Neuronal stem cell (in vitro differentiated cells): ENCODE measurements around the gene BRD1.
"Not testable (repeated sequence)": the region's sequence is repeated elsewhere in the genome, so short reads cannot be mapped to it uniquely, and the experiment has no call there.

Experiments used
- DNase-seq: peaks from one replicate; pipeline ENCODE4 v3.0.0-alpha.2; 2013; ENCODE audit warnings: low spot score
- H2AFZ ChIP-seq: one replicate; pipeline ENCODE4 v1.6.1; 2013; ENCODE audit warnings: mild to moderate bottlenecking, low read length, inconsistent platforms
- H2AK5ac ChIP-seq: 2 replicates; pipeline ENCODE4 v1.6.1; 2013; ENCODE audit warnings: low read depth, mild to moderate bottlenecking, inconsistent platforms, low read length, moderate library complexity, mixed read lengths
- H2BK120ac ChIP-seq: 2 replicates; pipeline ENCODE4 v1.6.1; 2013; ENCODE audit warnings: low read depth, mild to moderate bottlenecking, inconsistent platforms, low read length, moderate library complexity, mixed read lengths
- H2BK12ac ChIP-seq: one replicate; pipeline ENCODE4 v1.6.1; 2013; ENCODE audit warnings: low read length, inconsistent platforms
- H2BK15ac ChIP-seq: 2 replicates; pipeline ENCODE4 v1.6.1; 2013; ENCODE audit warnings: mild to moderate bottlenecking, low read length, inconsistent platforms, mixed read lengths
- H2BK5ac ChIP-seq: one replicate; pipeline ENCODE4 v1.6.1; 2013; ENCODE audit warnings: inconsistent platforms, mild to moderate bottlenecking, low read length, moderate library complexity
- H3K14ac ChIP-seq: one replicate; pipeline ENCODE4 v1.6.1; 2013; ENCODE audit warnings: low read length, inconsistent platforms
- H3K18ac ChIP-seq: 2 replicates; pipeline ENCODE4 v1.6.1; 2013; ENCODE audit warnings: low read length, inconsistent platforms
- H3K23ac ChIP-seq: 2 replicates; pipeline ENCODE4 v1.6.1; 2013; ENCODE audit warnings: low read depth, mild to moderate bottlenecking, mixed read lengths, low read length, inconsistent platforms; ENCODE audit not compliant: poor library complexity
- H3K27ac ChIP-seq: replicated peaks from 3 replicates; pipeline ENCODE4 v1.5.1; 2013; ENCODE audit warnings: low read length, inconsistent platforms
- H3K27me3 ChIP-seq, 3 experiments: 2 replicates each; pipeline ENCODE4 v1.6.1; 2013; ENCODE audit warnings: low read length in 3 of 3, mild to moderate bottlenecking in 2 of 3, inconsistent platforms in 1 of 3, low read depth in 1 of 3, mixed read lengths in 1 of 3, moderate library complexity in 1 of 3; ENCODE audit not compliant: control insufficient read depth in 3 of 3, insufficient read depth in 3 of 3
- H3K36me3 ChIP-seq, 2 donors: replicated peaks in 1 of 2; 2 replicates each; pipeline ENCODE4 v1.6.1; 2013; ENCODE audit warnings: low read length in 2 of 2; ENCODE audit not compliant: control insufficient read depth in 2 of 2, insufficient read depth in 2 of 2
- H3K4ac ChIP-seq: 2 replicates; pipeline ENCODE4 v1.6.1; 2013; ENCODE audit warnings: inconsistent platforms, mild to moderate bottlenecking, low read length, moderate library complexity
- H3K4me1 ChIP-seq, 2 donors: 1 replicate in 1 of 2; 2 replicates in 1 of 2; pipeline ENCODE4 v1.6.1; 2013; ENCODE audit warnings: low read length in 2 of 2, low read depth in 1 of 2; ENCODE audit not compliant: control insufficient read depth in 2 of 2, insufficient read depth in 1 of 2
- H3K4me2 ChIP-seq: one replicate; pipeline ENCODE4 v1.6.1; 2013; ENCODE audit warnings: mild to moderate bottlenecking, low read length, inconsistent platforms; ENCODE audit not compliant: insufficient read depth, poor library complexity, severe bottlenecking
- H3K4me3 ChIP-seq, 2 donors: 2 replicates each; pipeline ENCODE4 v1.5.1; 2013; ENCODE audit warnings: low read length in 2 of 2, mild to moderate bottlenecking in 2 of 2, inconsistent platforms in 1 of 2, moderate library complexity in 1 of 2
- H3K79me1 ChIP-seq: one replicate; pipeline ENCODE4 v1.6.1; 2013; ENCODE audit warnings: low read depth, mild to moderate bottlenecking, inconsistent platforms, low read length, moderate library complexity
- H3K9ac ChIP-seq: one replicate; pipeline ENCODE4 v1.6.1; 2013; ENCODE audit warnings: mild to moderate bottlenecking, low read depth, low read length, inconsistent platforms; ENCODE audit not compliant: poor library complexity
- H3K9me3 ChIP-seq, 2 donors: replicated peaks in 1 of 2; 2 replicates each; pipeline versions ENCODE3 to v1.6.1; 2013; ENCODE audit warnings: low read length in 2 of 2, mild to moderate bottlenecking in 2 of 2, inconsistent platforms in 1 of 2, low read depth in 1 of 2, mixed read lengths in 1 of 2, moderate library complexity in 1 of 2; ENCODE audit not compliant: control insufficient read depth in 2 of 2, insufficient read depth in 1 of 2
- H4K8ac ChIP-seq: one replicate; pipeline ENCODE4 v1.6.1; 2013; ENCODE audit warnings: low read depth, mild to moderate bottlenecking, inconsistent platforms, low read length, moderate library complexity
- H4K91ac ChIP-seq: one replicate; pipeline ENCODE4 v1.6.1; 2013; ENCODE audit warnings: low read length, low read depth, mild to moderate bottlenecking, inconsistent platforms; ENCODE audit not compliant: poor library complexity
- WGBS, 2 donors: extraction: QIAGEN DNeasy Blood & Tissue Kit; methylation state at CpG; one replicate each; pipeline ENCODE4 v1.1.7; 2013; ENCODE audit warnings: missing lambda C conversion rate in 2 of 2, mixed read lengths in 1 of 2; ENCODE audit not compliant: insufficient read length in 2 of 2, insufficient replicate concordance in 1 of 2; ENCODE audit errors: extremely low coverage in 2 of 2; 5-methylcytosine and 5-hydroxymethylcytosine counted together

BRD1 gene

DNA sequence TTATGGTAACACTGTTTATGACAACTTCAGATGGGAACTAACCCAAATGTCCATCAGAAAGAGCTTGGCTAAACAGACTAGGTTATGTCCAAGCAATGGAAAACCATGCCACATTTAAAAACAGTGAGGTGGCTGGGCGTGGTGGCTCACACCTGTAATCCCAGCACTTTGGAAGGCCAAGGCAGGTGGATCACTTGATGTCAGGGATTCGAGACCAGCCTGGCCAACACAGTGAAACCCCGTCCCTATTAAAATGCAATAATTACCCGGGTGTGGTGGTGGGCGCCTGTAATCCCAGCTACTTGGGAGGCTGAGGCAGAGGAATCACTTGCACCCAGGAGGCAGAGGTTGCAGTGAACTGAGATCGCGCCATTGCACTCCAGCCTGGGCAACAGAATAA lies 65.1 kb downstream of the BRD1 start:
- H3K79me1 ChIP-seq, H3K9me3 ChIP-seq, H3K4me1 ChIP-seq, H3K14ac ChIP-seq, H3K27ac ChIP-seq, H3K4ac ChIP-seq, H2BK120ac ChIP-seq, H3K9ac ChIP-seq, H3K23ac ChIP-seq, H3K36me3 ChIP-seq, H3K4me3 ChIP-seq, H2BK5ac ChIP-seq, H3K18ac ChIP-seq, H4K91ac ChIP-seq, H2AK5ac ChIP-seq, H4K8ac ChIP-seq, DNase-seq, H3K4me2 ChIP-seq, H2BK12ac ChIP-seq, H2AFZ ChIP-seq, H3K27me3 ChIP-seq, H2BK15ac ChIP-seq: not testable (repeated sequence)
- WGBS, 2 donors = no CpG with 5 or more reads among the region's 7 CpGs

DNA sequence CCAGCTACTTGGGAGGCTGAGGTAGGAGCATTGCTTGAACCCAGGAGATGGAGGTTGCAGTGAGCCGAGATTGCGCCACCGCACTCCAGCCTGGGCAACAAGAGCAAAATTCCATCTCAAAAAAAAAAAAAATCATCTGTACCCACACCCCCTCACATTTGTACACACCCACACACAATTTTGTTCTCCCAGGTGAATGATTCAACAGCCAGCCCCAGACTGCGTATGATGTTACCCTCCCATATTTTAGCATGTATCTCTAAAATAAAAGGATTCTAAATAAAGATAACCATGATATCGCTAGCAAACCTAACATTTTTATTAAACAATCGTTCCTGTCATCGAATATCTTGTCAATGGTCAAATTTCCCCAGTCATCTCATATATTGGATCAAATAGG lies 65.8 kb downstream of the BRD1 start:
- no peak overlapping the region for H3K23ac ChIP-seq
- no peak overlapping the region for H4K91ac ChIP-seq
- H4K8ac ChIP-seq = no peak overlapping the region
- H2BK15ac ChIP-seq = no peak overlapping the region
- no peak overlapping the region for H3K9ac ChIP-seq
- no peaks in the 10 kb centered on the region for H3K36me3 ChIP-seq
- H2AFZ ChIP-seq = no peak overlapping the region
- peaks cover 4 to 5% of the 10 kb centered on the region in 2 donors for H3K4me1 ChIP-seq
- no peak overlapping the region for H2BK5ac ChIP-seq
- peaks cover 2% of the 10 kb centered on the region for H3K79me1 ChIP-seq
- H3K27ac ChIP-seq = no peak overlapping the region
- no peak overlapping the region for H2BK12ac ChIP-seq
- peaks cover under 1 to 3% of the 10 kb centered on the region in 2 donors for H3K9me3 ChIP-seq
- no peak overlapping the region for H2AK5ac ChIP-seq
- no peak for DNase-seq
- H3K14ac ChIP-seq = no peak overlapping the region
- no peak overlapping the region for H3K18ac ChIP-seq
- no peak overlapping the region for H3K4me3 ChIP-seq
- no CpG with 5 or more reads among the region's 7 CpGs for WGBS, 2 donors
- peaks cover 0 to 2% (median 0%) of the 10 kb centered on the region in 3 experiments for H3K27me3 ChIP-seq
- H3K4me2 ChIP-seq = no peak overlapping the region
- H3K4ac ChIP-seq = no peak overlapping the region
- H2BK120ac ChIP-seq = no peak overlapping the region

- no peak overlapping the region for H3K14ac ChIP-seq
- WGBS, 2 donors = no CpG with 5 or more reads among the region's 13 CpGs
- H3K4me1 ChIP-seq = peaks cover 4 to 5% of the 10 kb centered on the region in 2 donors
- H3K4ac ChIP-seq = no peak overlapping the region
- H2BK15ac ChIP-seq = no peak overlapping the region
- no peaks in the 10 kb centered on the region for H3K36me3 ChIP-seq
- H3K23ac ChIP-seq = no peak overlapping the region
- H2BK120ac ChIP-seq = peak overlapping the region; percentile 24
- H3K4me3 ChIP-seq = no peak overlapping the region
- H2AK5ac ChIP-seq = peak overlapping the region; percentile 85
- no peak overlapping the region for H2BK12ac ChIP-seq
- H4K8ac ChIP-seq = peak overlapping the region; percentile 66
- no peak overlapping the region for H3K4me2 ChIP-seq
- no peak overlapping the region for H4K91ac ChIP-seq
- no peak overlapping the region for H3K27ac ChIP-seq
- H2BK5ac ChIP-seq = no peak overlapping the region
- no peak overlapping the region for H3K9ac ChIP-seq
- peaks cover 0 to 3% (median 0%) of the 10 kb centered on the region in 3 experiments for H3K27me3 ChIP-seq
- H3K79me1 ChIP-seq = peaks cover under 1% of the 10 kb centered on the region
- peak overlapping the region; percentile 62 for H3K18ac ChIP-seq
- peaks cover 5% of the 10 kb centered on the region in 2 donors for H3K9me3 ChIP-seq
- H2AFZ ChIP-seq = peak overlapping the region; percentile 48
- no peak for DNase-seq
These were observed 66.8 kb downstream of the BRD1 start for GRCh38 chr22:49760630-49761571.

DNA sequence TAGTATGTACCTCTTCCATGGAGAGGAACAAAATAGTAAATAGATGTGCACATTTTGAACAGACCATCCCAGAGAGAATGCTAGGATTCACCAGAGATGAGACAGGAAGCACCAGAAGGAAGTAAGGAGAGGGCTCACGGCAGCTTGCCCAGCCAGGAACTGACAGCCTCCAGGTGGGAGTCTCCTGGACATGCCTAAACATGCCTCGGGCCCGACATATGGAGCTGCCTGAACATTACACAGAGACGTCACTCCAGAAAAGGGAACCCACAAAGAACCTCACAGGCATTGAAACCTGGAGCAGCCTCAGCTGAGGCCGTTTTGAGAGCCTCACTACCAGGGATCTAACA lies 67.4 kb downstream of the BRD1 start:
- H3K36me3 ChIP-seq = no peaks in the 10 kb centered on the region
- peaks cover 4 to 5% of the 10 kb centered on the region in 2 donors for H3K4me1 ChIP-seq
- H2BK5ac ChIP-seq = no peak overlapping the region
- H3K9me3 ChIP-seq = peaks cover 5% of the 10 kb centered on the region in 2 donors
- no CpG with 5 or more reads among the region's 5 CpGs for WGBS, 2 donors
- H3K14ac ChIP-seq = no peak overlapping the region
- no peak overlapping the region for H3K9ac ChIP-seq
- no peaks in the 10 kb centered on the region for H3K79me1 ChIP-seq
- H3K4me2 ChIP-seq = no peak overlapping the region
- no peak overlapping the region for H3K27ac ChIP-seq
- H2AFZ ChIP-seq = peak overlapping the region; percentile 48
- no peak overlapping the region for H3K23ac ChIP-seq
- no peak overlapping the region for H4K91ac ChIP-seq
- peak overlapping the region; percentile 85 for H2AK5ac ChIP-seq
- H2BK120ac ChIP-seq = no peak overlapping the region
- no peak for DNase-seq
- H4K8ac ChIP-seq = no peak overlapping the region
- no peak overlapping the region for H3K4me3 ChIP-seq
- no peak overlapping the region for H3K4ac ChIP-seq
- H3K18ac ChIP-seq = peak overlapping the region; percentile 20
- H2BK12ac ChIP-seq = no peak overlapping the region
- peaks cover 0 to 3% (median 0%) of the 10 kb centered on the region in 3 experiments for H3K27me3 ChIP-seq
- no peak overlapping the region for H2BK15ac ChIP-seq
